ENCODE results near the gene ZSCAN29. TPM values are rescaled to one million over a fixed set of nuclear protein-coding genes. Genes with fewer than 3 reads are reported as not detected.

The ZSCAN29 gene
- total RNA-seq, 1 experiment from 2014 or later: 34.4 TPM

DNA sequence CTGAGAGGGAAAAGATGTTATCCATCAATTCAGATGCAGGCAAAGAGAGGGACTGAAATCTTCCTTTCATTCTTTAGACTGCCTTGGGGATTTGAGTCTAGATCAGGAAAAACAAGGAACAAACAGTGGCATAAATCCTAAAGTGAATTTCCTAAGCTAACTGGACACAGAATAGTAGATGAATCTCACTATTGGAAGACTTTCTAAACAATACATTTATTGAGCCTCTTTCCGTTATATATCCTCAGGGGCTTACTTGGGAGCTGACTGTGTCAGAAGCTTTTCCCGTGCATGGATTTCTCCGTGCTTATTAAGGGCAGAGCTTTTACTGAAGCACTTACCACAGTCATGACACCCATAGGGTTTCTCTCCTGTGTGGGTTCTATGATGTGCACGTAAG lies 10.0 kb downstream of the ZSCAN29 start:
- Histone ChIP-seq H3K4me1 (ENCODE audit: insufficient read depth, low read length, poor library complexity, severe bottlenecking) (no peaks in the 10 kb centered on the region), H3K27me3 (replicated peaks; ENCODE audit: insufficient read depth, low read depth, low read length, poor library complexity) (no peaks in the 10 kb centered on the region), H3K36me3 (ENCODE audit: insufficient read depth, low read length, poor library complexity, severe bottlenecking) (peaks cover 71% of the 10 kb centered on the region), H3K9me3 (ENCODE audit: low read depth, low read length, poor library complexity, severe bottlenecking) (peaks cover 66% of the 10 kb centered on the region), H3K27ac (ENCODE audit: low read depth, low read length, poor library complexity, severe bottlenecking) (no peak overlapping the region), H3K4me3 (ENCODE audit: low read depth, low read length, poor library complexity, severe bottlenecking) (no peak overlapping the region)
- intact Hi-C loops (cut with micrococcal nuclease; ENCODE audit: unreplicated experiment): no loop called here
- BruUV-seq (replicated peaks): no TSS peak
- TF ChIP-seq, protein P1, sequence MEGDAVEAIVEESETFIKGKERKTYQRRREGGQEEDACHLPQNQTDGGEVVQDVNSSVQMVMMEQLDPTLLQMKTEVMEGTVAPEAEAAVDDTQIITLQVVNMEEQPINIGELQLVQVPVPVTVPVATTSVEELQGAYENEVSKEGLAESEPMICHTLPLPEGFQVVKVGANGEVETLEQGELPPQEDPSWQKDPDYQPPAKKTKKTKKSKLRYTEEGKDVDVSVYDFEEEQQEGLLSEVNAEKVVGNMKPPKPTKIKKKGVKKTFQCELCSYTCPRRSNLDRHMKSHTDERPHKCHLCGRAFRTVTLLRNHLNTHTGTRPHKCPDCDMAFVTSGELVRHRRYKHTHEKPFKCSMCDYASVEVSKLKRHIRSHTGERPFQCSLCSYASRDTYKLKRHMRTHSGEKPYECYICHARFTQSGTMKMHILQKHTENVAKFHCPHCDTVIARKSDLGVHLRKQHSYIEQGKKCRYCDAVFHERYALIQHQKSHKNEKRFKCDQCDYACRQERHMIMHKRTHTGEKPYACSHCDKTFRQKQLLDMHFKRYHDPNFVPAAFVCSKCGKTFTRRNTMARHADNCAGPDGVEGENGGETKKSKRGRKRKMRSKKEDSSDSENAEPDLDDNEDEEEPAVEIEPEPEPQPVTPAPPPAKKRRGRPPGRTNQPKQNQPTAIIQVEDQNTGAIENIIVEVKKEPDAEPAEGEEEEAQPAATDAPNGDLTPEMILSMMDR (conservative IDR thresholded peaks at IDR 0.05; ENCODE audit: low read depth, low read length): no peak
- TF ChIP-seq EZH2 (IDR thresholded peaks at IDR 0.05; ENCODE audit: borderline replicate concordance, low read depth, low read length, poor library complexity, severe bottlenecking): no peak
- CTCF ChIA-PET: no interaction called here
- POLR2A ChIA-PET (ENCODE audit: low non-redundant PET): interaction anchor here (0.7 kb wide), 1 partner anchor 9 kb away, joined by 5 read pairs; no protein-coding TSS in a partner anchor
- no peak for DNase-seq (ENCODE audit: low spot score)

DNA sequence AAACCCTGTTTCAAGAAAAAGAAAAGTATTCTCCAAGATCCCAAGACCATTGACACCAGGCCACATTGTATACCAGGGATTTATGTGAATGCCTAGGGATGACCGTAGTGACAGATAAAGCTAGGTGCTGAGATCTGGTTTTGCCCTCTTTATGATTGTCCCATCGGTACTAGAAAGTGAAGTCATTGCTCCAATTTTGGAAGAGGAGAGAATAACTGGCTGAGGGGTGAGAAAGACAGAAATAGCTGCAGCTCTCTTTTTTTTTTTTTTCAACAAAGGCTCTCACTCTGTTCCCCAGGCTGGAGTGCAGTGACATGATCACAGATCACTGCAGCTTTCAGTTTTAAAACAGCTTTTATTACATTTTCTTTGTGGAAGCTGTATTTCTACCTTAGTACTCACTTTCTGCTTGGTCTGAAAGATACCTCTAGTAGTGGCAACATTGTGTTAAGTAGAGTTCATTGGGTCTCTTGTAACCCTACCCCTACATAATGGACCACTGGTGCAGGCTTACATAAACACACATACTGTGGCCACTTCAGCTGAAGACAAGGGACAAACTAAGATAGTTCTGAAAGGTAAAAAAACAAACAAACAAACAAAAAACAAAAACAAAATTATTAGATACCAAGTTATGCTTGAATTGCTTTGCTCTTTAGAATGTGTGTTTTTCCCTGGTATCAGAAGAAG lies 18.0 kb downstream of the ZSCAN29 start:
- DNase-seq (ENCODE audit: low spot score): no peak
- H3K4me1 ChIP-seq (ENCODE audit: insufficient read depth, low read length, poor library complexity, severe bottlenecking): no peaks in the 10 kb centered on the region
- BruUV-seq (replicated peaks): no TSS peak
- peaks cover 10% of the 10 kb centered on the region for H3K36me3 ChIP-seq (ENCODE audit: insufficient read depth, low read length, poor library complexity, severe bottlenecking)
- H3K9me3 ChIP-seq (ENCODE audit: low read depth, low read length, poor library complexity, severe bottlenecking): peaks cover under 1% of the 10 kb centered on the region
- intact Hi-C loops (cut with micrococcal nuclease; ENCODE audit: unreplicated experiment): no loop called here
- no peak overlapping the region for H3K4me3 ChIP-seq (ENCODE audit: low read depth, low read length, poor library complexity, severe bottlenecking)
- ChIA-PET CTCF (no interaction called here), POLR2A (ENCODE audit: low non-redundant PET) (interaction anchor here (0.5 kb wide), 1 partner anchor 31 kb away, joined by 4 read pairs; no protein-coding TSS in a partner anchor)
- H3K27ac ChIP-seq (ENCODE audit: low read depth, low read length, poor library complexity, severe bottlenecking): no peak overlapping the region
- no peaks in the 10 kb centered on the region for H3K27me3 ChIP-seq (replicated peaks; ENCODE audit: insufficient read depth, low read depth, low read length, poor library complexity)
- no peak for TF ChIP-seq EZH2 (IDR thresholded peaks at IDR 0.05; ENCODE audit: borderline replicate concordance, low read depth, low read length, poor library complexity, severe bottlenecking)
- TF ChIP-seq, protein P1 (conservative IDR thresholded peaks at IDR 0.05; ENCODE audit: low read depth, low read length): no peak

DNA sequence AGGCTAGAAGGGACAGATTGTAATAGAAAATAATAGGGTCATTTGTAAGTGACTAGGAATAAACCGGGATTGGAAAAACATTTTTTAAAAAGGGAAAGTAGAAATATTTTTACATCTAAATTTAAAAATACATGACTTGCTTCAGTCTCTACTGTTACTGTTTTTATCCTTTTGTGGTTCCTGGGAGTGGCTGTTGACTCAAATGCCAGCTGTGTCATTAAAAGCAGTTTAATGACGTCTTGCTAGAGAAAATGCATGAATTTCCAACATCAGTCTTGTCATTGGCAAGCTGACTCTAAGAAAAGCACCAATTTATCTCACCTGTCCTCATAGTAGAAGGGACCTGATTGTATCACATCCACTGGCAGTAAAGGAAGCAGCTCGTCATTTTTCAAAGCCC lies 23.7 kb downstream of the ZSCAN29 start:
- Histone ChIP-seq H3K9me3 (ENCODE audit: low read depth, low read length, poor library complexity, severe bottlenecking) (no peaks in the 10 kb centered on the region), H3K27me3 (replicated peaks; ENCODE audit: insufficient read depth, low read depth, low read length, poor library complexity) (no peaks in the 10 kb centered on the region), H3K27ac (ENCODE audit: low read depth, low read length, poor library complexity, severe bottlenecking) (no peak overlapping the region), H3K4me1 (ENCODE audit: insufficient read depth, low read length, poor library complexity, severe bottlenecking) (peaks cover 17% of the 10 kb centered on the region), H3K36me3 (ENCODE audit: insufficient read depth, low read length, poor library complexity, severe bottlenecking) (peaks cover 12% of the 10 kb centered on the region), H3K4me3 (ENCODE audit: low read depth, low read length, poor library complexity, severe bottlenecking) (no peak overlapping the region)
- intact Hi-C loops (cut with micrococcal nuclease; ENCODE audit: unreplicated experiment): no loop called here
- ChIA-PET POLR2A (ENCODE audit: low non-redundant PET) (no interaction called here), CTCF (no interaction called here)
- DNase-seq (ENCODE audit: low spot score): no peak
- no TSS peak for BruUV-seq (replicated peaks)
- no peak for TF ChIP-seq EZH2 (IDR thresholded peaks at IDR 0.05; ENCODE audit: borderline replicate concordance, low read depth, low read length, poor library complexity, severe bottlenecking)
- TF ChIP-seq, protein P1 (conservative IDR thresholded peaks at IDR 0.05; ENCODE audit: low read depth, low read length): no peak
